Neural progenitor cell (in vitro differentiated cells): ENCODE results near the gene CEP104. TPM values are rescaled to one million over a fixed set of nuclear protein-coding genes. Genes with fewer than 3 reads are reported as not detected.
A peak's percentile ranks its signal among the peaks of the same experiment; 100 is the strongest.

Experiments used
- DNase-seq: peaks from one replicate; pipeline ENCODE4 v3.0.0-alpha.2; 2016; ENCODE audit warnings: low spot score
- H2AFZ ChIP-seq: fragments of 200-600 bp; sonication (generic); replicated peaks from 2 replicates; pipeline ENCODE4 v1.6.1; 2016; ENCODE audit warnings: antibody characterized with exemption
- H3F3A ChIP-seq: fragments of 200-600 bp; sonication (generic); 2 replicates; pipeline ENCODE4 v1.6.1; 2016; ENCODE audit warnings: antibody characterized with exemption, low read depth
- H3K27ac ChIP-seq: fragments of 200-600 bp; sonication (generic); 2 replicates; pipeline ENCODE4 v1.5.1; 2016; ENCODE audit warnings: mild to moderate bottlenecking
- H3K27me3 ChIP-seq: fragments of 200-600 bp; sonication (generic); 2 replicates; pipeline ENCODE4 v1.6.1; 2016; ENCODE audit warnings: mild to moderate bottlenecking, moderate library complexity
- H3K36me3 ChIP-seq: fragments of 200-600 bp; sonication (generic); 2 replicates; pipeline ENCODE4 v1.5.1; 2016
- H3K4me1 ChIP-seq: fragments of 200-600 bp; sonication (generic); 2 replicates; pipeline ENCODE4 v1.6.1; 2016; ENCODE audit warnings: mixed run types
- H3K4me2 ChIP-seq: fragments of 200-600 bp; sonication (generic); 2 replicates; pipeline ENCODE4 v1.6.1; 2016
- H3K4me3 ChIP-seq: fragments of 200-600 bp; sonication (generic); 2 replicates; pipeline ENCODE4 v1.5.1; 2016
- H3K79me2 ChIP-seq: fragments of 200-600 bp; sonication (generic); 2 replicates; pipeline ENCODE4 v1.6.1; 2016; ENCODE audit warnings: low read depth
- H3K9ac ChIP-seq: fragments of 200-600 bp; sonication (generic); 2 replicates; pipeline ENCODE4 v1.6.1; 2016
- H3K9me3 ChIP-seq: fragments of 200-600 bp; sonication (generic); 2 replicates; pipeline ENCODE4 v1.5.1; 2016; ENCODE audit warnings: low read depth
- H4K20me1 ChIP-seq: fragments of 200-600 bp; sonication (generic); 2 replicates; pipeline ENCODE4 v1.6.1; 2016; ENCODE audit warnings: low read depth
- H3K27ac Mint-ChIP-seq: 3 replicates; pipeline ENCODE4 v1.8.0; 2021; ENCODE audit warnings: mixed read lengths
- H3K27me3 Mint-ChIP-seq: 2 replicates; pipeline ENCODE4 v1.8.0; 2022; ENCODE audit warnings: low read depth, mild to moderate bottlenecking, inconsistent platforms, moderate library complexity, mixed read lengths; ENCODE audit not compliant: insufficient read depth
- H3K36me3 Mint-ChIP-seq: 3 replicates; pipeline ENCODE4 v1.8.0; 2021; ENCODE audit warnings: mixed read lengths
- H3K4me1 Mint-ChIP-seq: 3 replicates; pipeline ENCODE4 v1.8.0; 2021; ENCODE audit warnings: mixed read lengths
- H3K4me3 Mint-ChIP-seq: 3 replicates; pipeline ENCODE4 v1.8.0; 2021; ENCODE audit warnings: mild to moderate bottlenecking, moderate library complexity, mixed read lengths
- H3K9me3 Mint-ChIP-seq: 3 replicates; pipeline ENCODE4 v1.8.0; 2020; ENCODE audit warnings: mixed read lengths
- EZH2 ChIP-seq: fragments of 200-600 bp; sonication (generic); IDR thresholded peaks from 2 replicates; pipeline ENCODE4 v1.6.1; 2017; ENCODE audit warnings: antibody characterized with exemption, mild to moderate bottlenecking, moderate library complexity
- EZH2phosphoT487 ChIP-seq: fragments of 200-600 bp; sonication (generic); IDR thresholded peaks from 2 replicates; pipeline ENCODE4 v1.6.1; 2017; ENCODE audit warnings: antibody characterized with exemption
- total RNA-seq: library from RNA; depleted of rRNA; stranded (reverse); fragments of >200 nt; gene quantifications from 2 replicates; pipeline ENCODE4 v1.2.3, GENCODE V29; 2015; ENCODE audit warnings: low replicate concordance
- TF ChIP-seq, protein P1 (sequence below): fragments of 200-600 bp; sonication (generic); IDR thresholded peaks from 2 replicates; pipeline ENCODE4 v1.5.1; 2017; ENCODE audit warnings: antibody characterized with exemption, mild to moderate bottlenecking

CEP104 gene
- total RNA-seq, 1 donor from 2014 or later, result 12.9 TPM

DNA sequence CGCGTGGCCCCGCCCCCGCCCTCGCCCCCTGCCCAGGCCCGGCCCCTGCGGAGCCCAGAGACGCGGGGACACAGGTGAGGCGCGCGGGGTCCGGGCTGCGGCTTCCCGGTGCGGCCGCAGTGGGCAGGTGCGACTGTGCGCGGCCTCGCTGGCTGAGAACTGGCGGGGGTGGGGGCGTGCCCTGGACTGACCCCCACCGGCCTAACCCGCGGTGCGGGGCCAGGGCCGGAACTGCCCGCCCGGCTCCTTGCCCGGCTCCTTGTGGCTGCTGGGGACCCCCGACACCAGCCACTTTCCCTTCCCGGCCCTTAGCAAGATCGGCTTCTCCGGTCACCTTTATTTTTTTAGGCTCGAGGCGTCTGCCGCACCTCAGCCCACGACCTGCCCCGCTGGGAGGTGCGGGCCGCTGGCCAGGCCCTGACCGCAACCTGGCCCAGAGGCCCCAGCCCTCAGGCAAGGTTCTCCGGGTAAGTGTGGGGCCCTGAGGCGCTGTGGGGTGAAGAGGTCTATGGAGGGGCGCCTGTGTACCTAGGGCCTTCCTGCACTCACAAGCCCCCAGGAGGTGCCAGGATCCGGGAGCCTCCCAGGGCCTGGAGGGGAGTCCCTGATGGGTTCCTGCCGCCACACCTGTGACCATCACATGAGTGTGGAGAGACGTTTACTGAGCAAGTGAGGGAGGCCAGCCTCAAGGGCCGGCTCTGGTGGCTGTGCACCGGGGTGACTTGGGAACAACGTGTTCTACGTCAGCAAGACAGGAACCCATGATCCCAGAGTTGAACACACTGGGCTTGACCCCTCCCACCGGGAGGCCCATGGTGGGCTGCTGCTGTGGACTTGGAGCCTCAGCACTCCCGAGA is 84.1 kb downstream of the CEP104 start, which contains the start of gene SMIM1:
SMIM1 (plus strand) TSS at position 35 of the 857 bp plus-strand sequence. CDS start 2,625 bp downstream, outside the sequence.
- no peak within 1 kb of the TSS for H3K9ac ChIP-seq
- H3K4me1 Mint-ChIP-seq, result peaks cover 29% of the 10 kb centered on the region
- DNase-seq, result no peak

DNA sequence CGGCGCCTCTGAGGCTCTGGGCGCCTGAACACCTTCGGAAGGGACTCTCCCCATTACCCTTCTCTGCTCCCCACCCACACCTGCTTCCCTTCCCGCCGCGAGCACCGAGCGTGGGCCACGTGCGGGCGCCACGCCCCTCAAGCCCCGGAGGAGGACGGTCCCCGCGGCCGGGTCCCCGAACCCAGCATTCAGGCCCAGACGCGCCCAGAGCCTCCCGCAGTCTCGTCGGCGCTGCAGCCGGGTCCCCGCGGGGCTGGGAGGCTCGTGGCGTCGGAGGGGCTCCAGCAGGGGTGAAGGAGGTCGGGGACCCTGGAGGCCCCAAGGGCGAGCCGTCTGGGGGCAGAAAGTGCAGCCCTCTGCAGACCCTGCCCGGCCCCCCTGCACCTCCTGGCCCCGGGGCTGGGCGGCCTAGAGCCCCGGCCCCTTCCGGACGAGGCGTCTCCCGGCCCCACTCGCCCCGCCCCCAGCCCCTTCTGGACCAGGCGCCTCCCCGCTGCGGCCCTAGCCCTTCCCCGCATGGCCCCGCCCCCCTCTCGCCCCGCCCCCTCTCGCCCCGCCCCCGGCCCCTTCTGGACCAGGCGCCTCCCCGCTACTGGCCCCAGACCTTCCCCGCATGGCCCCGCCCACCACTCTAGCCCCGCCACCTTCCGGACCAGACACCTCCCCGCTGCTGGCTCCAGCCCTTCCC is 84.8 kb downstream of the CEP104 start:
- Mint-ChIP-seq H3K36me3 (no peaks in the 10 kb centered on the region), H3K27ac (no peak overlapping the region), H3K4me1 (peaks cover 29% of the 10 kb centered on the region), H3K27me3 (peaks cover 11% of the 10 kb centered on the region), H3K9me3 (peaks cover 5% of the 10 kb centered on the region), H3K4me3 (peak overlapping the region; percentile 76)
- Histone ChIP-seq H3K9me3 (no peaks in the 10 kb centered on the region), H3K9ac (no peak overlapping the region), H3K4me2 (peak overlapping the region; percentile 89), H3K4me1 (peaks cover 14% of the 10 kb centered on the region), H3K36me3 (no peaks in the 10 kb centered on the region), H4K20me1 (peaks cover 4% of the 10 kb centered on the region), H3K27ac (no peak overlapping the region), H3F3A (peaks cover 5% of the 10 kb centered on the region), H3K4me3 (peak overlapping the region; percentile 69), H3K27me3 (peaks cover 23% of the 10 kb centered on the region), H3K79me2 (no peaks in the 10 kb centered on the region), H2AFZ (peak overlapping the region; percentile 83)
- peak; percentile 97 for DNase-seq
- TF ChIP-seq EZH2 (peak; percentile 31), EZH2phosphoT487 (no peak)
- TF ChIP-seq, protein P1, sequence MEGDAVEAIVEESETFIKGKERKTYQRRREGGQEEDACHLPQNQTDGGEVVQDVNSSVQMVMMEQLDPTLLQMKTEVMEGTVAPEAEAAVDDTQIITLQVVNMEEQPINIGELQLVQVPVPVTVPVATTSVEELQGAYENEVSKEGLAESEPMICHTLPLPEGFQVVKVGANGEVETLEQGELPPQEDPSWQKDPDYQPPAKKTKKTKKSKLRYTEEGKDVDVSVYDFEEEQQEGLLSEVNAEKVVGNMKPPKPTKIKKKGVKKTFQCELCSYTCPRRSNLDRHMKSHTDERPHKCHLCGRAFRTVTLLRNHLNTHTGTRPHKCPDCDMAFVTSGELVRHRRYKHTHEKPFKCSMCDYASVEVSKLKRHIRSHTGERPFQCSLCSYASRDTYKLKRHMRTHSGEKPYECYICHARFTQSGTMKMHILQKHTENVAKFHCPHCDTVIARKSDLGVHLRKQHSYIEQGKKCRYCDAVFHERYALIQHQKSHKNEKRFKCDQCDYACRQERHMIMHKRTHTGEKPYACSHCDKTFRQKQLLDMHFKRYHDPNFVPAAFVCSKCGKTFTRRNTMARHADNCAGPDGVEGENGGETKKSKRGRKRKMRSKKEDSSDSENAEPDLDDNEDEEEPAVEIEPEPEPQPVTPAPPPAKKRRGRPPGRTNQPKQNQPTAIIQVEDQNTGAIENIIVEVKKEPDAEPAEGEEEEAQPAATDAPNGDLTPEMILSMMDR, result no peak

More for the DNA sequence above, 84.1 kb downstream of the CEP104 start, which contains the start of gene SMIM1:
- Histone ChIP-seq H4K20me1 (peaks cover 4% of the 10 kb centered on the region), H3K9me3 (no peaks in the 10 kb centered on the region), H3K4me3 (peak within 1 kb of the TSS; percentile 69), H3K4me2 (peak within 1 kb of the TSS; percentile 89), H3F3A (peaks cover 5% of the 10 kb centered on the region), H3K36me3 (no peaks in the 10 kb centered on the region), H3K79me2 (no peaks in the 10 kb centered on the region), H2AFZ (peak within 1 kb of the TSS; percentile 83), H3K4me1 (peaks cover 14% of the 10 kb centered on the region), H3K27me3 (peaks cover 23% of the 10 kb centered on the region), H3K27ac (no peak within 1 kb of the TSS)
- H3K9me3 Mint-ChIP-seq, result no peaks in the 10 kb centered on the region
- TF ChIP-seq EZH2phosphoT487 (no peak), EZH2 (peak; percentile 54)
- TF ChIP-seq, protein P1, result no peak
- H3K27ac Mint-ChIP-seq, result no peak within 1 kb of the TSS
- peak within 1 kb of the TSS; percentile 76 for H3K4me3 Mint-ChIP-seq
- H3K36me3 Mint-ChIP-seq, result no peaks in the 10 kb centered on the region
- peaks cover 9% of the 10 kb centered on the region for H3K27me3 Mint-ChIP-seq

DNA sequence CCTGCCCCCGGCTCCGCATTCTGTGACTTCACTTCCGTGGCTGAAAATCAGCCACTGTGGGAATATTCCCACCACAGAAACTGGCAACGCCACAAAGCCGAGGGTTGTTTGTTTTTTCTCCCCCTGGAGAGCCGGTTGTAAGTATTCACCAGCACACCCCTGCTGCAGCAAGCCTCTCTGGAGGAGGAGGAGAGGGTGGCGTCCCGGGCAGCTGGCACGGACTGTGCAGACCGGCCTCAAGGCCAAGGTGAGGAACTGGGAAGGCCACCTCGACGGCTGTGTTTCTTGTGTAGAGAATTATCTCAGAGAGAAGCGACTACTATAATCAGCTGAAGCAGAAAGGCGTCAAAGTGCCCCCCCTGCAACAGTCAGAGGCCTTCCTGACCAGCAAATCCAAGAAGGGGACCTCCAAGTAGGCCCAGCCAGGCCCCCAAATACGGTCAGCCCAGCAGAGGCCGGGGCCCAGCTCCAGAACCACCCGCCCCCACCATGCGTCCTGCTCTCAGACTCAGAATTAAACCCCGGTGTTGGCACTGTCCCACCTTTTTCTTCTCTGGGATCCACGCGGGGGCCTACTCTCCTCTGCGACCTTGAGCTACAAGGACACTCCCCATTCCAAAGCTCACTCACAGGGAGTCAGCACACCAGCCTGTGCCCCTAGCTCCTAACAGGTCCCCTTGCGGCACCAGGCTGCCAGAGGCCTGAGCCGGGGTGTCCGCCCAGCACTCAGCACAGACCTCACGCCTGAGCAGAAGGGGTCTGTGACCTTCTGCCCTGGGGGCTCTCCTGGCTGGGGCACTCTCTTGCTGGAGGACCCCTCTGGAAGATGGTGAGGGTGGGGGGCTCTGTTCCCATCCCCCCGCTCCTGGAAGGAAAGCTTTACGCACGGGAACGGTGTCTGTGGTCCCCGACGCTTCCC is 85.6 kb downstream of the CEP104 start:
- Mint-ChIP-seq H3K27me3 (peaks cover 10% of the 10 kb centered on the region), H3K4me3 (peak overlapping the region; percentile 77), H3K4me1 (peaks cover 29% of the 10 kb centered on the region), H3K27ac (no peak overlapping the region), H3K36me3 (no peaks in the 10 kb centered on the region), H3K9me3 (peaks cover 5% of the 10 kb centered on the region)
- peak overlapping the region; percentile 83 for H2AFZ ChIP-seq
- no peak overlapping the region for H3K27ac ChIP-seq
- H3K9ac ChIP-seq, result no peak overlapping the region
- TF ChIP-seq, protein P1, result no peak
- no peak for TF ChIP-seq EZH2phosphoT487
- no peak for TF ChIP-seq EZH2
- no peaks in the 10 kb centered on the region for H3K79me2 ChIP-seq
- peaks cover 14% of the 10 kb centered on the region for H3K4me1 ChIP-seq
- H3K9me3 ChIP-seq, result no peaks in the 10 kb centered on the region
- peaks cover 5% of the 10 kb centered on the region for H3F3A ChIP-seq
- H3K4me3 ChIP-seq, result peak overlapping the region; percentile 69
- H3K4me2 ChIP-seq, result peak overlapping the region; percentile 89
- peaks cover 23% of the 10 kb centered on the region for H3K27me3 ChIP-seq
- no peaks in the 10 kb centered on the region for H3K36me3 ChIP-seq
- peaks cover 4% of the 10 kb centered on the region for H4K20me1 ChIP-seq
- DNase-seq, result peak; percentile 36
